Measurements from ENCODE around the gene DAB2. TPM values are rescaled to one million over a fixed set of nuclear protein-coding genes. Genes with fewer than 3 reads are reported as not detected.

Gene DAB2
- total and polyA plus RNA-seq, 4 donors: 10.0 to 25.6 (median 16.1) TPM

GRCh38 chr5:39361306-39361705, 63.5 kb downstream of the DAB2 start:
- H3K9ac ChIP-seq (ENCODE audit: low read depth in 1 of 2, low read length in 2 of 2): no peak overlapping the region
- peak overlapping the region; percentile 60 to 85 (median 77) for H3K4me3 ChIP-seq (ENCODE audit: low read depth in 1 of 3, low read length in 3 of 3)
- H3K4me1 ChIP-seq (ENCODE audit: control insufficient read depth in 4 of 4, insufficient read depth in 4 of 4, low read length in 3 of 4): peaks cover 8 to 45% (median 20%) of the 10 kb centered on the region in 4 donors
- peak overlapping the region; percentile 33 to 90 for H3K27ac ChIP-seq (ENCODE audit: low read depth in 1 of 2, low read length in 2 of 2)
- no peak for TF ChIP-seq ZBTB33 (IDR thresholded peaks at IDR 0.05)
- TF ChIP-seq TAF1 (conservative IDR thresholded peaks at IDR 0.05): peak; percentile 38
- no peak for TF ChIP-seq CTCF (IDR thresholded peaks at IDR 0.05; ENCODE audit: low read depth, low read length, missing input control)
- TF ChIP-seq REST (IDR thresholded peaks at IDR 0.05): no peak
- H3K27me3 ChIP-seq (ENCODE audit: control insufficient read depth in 4 of 4, insufficient read depth in 4 of 4, low read length in 3 of 4): no peaks in the 10 kb centered on the region
- DNase-seq (ENCODE audit: low spot score): no peak
- peaks cover 1 to 17% (median 10%) of the 10 kb centered on the region in 4 donors for H3K36me3 ChIP-seq (ENCODE audit: control insufficient read depth in 4 of 4, insufficient read depth in 3 of 4, low read depth in 1 of 4, low read length in 3 of 4)
- H3K9me3 ChIP-seq (ENCODE audit: control insufficient read depth in 4 of 4, low read length in 3 of 4): no peaks in the 10 kb centered on the region
- WGBS: 67% methylated on average over 4 of the region's 4 CpGs

- Histone ChIP-seq H3K27ac (ENCODE audit: low read depth in 1 of 2, low read length in 2 of 2) (peak overlapping the region; percentile 9 to 49), H3K9ac (ENCODE audit: low read depth in 1 of 2, low read length in 2 of 2) (peak overlapping the region in 1 of 2 donors; percentile 8), H3K9me3 (ENCODE audit: control insufficient read depth in 4 of 4, low read length in 3 of 4) (no peaks in the 10 kb centered on the region), H3K27me3 (ENCODE audit: control insufficient read depth in 4 of 4, insufficient read depth in 4 of 4, low read length in 3 of 4) (no peaks in the 10 kb centered on the region), H3K36me3 (ENCODE audit: control insufficient read depth in 4 of 4, insufficient read depth in 3 of 4, low read depth in 1 of 4, low read length in 3 of 4) (peaks cover 1 to 17% (median 10%) of the 10 kb centered on the region in 4 donors), H3K4me1 (ENCODE audit: control insufficient read depth in 4 of 4, insufficient read depth in 4 of 4, low read length in 3 of 4) (peaks cover 9 to 48% (median 20%) of the 10 kb centered on the region in 4 donors), H3K4me3 (ENCODE audit: low read depth in 1 of 3, low read length in 3 of 3) (peak overlapping the region; percentile 60 to 85 (median 61))
- no peak for DNase-seq (ENCODE audit: low spot score)
- 49% methylated on average over 5 of the region's 5 CpGs for WGBS
- no peak for TF ChIP-seq TAF1 (conservative IDR thresholded peaks at IDR 0.05)
- no peak for TF ChIP-seq ATF3 (IDR thresholded peaks at IDR 0.05)
- peak in 1 of 2 donors; percentile 20 for TF ChIP-seq RXRA (IDR thresholded peaks at IDR 0.05)
- TF ChIP-seq FOXA1 (IDR thresholded peaks at IDR 0.05): no peak
- TF ChIP-seq SP1 (IDR thresholded peaks at IDR 0.05): peak; percentile 15
- no peak for TF ChIP-seq HNF4G (IDR thresholded peaks at IDR 0.05)
- no peak for TF ChIP-seq MAX (IDR thresholded peaks at IDR 0.05)
- TF ChIP-seq GABPA (IDR thresholded peaks at IDR 0.05 in 1 of 2, conservative IDR thresholded peaks at IDR 0.05 in 1 of 2): no peak
- TF ChIP-seq EGR1 (IDR thresholded peaks at IDR 0.05; ENCODE audit: low read depth in 2 of 2): no peak
- TF ChIP-seq ZBTB33 (IDR thresholded peaks at IDR 0.05): no peak
- TF ChIP-seq YY1 (IDR thresholded peaks at IDR 0.05): no peak
- TF ChIP-seq RAD21 (IDR thresholded peaks at IDR 0.05): no peak
- TF ChIP-seq HNF4A (conservative IDR thresholded peaks at IDR 0.05): peak; percentile 22 to 41
- TF ChIP-seq FOXA2 (IDR thresholded peaks at IDR 0.05): no peak
- no peak for TF ChIP-seq REST (IDR thresholded peaks at IDR 0.05)
Measured at GRCh38 chr5:39360471-39361111, 64.2 kb downstream of the DAB2 start.

Measured in liver (tissue), 9 donors.